Glutamatergic neuron (in vitro differentiated cells): ENCODE measurements around the gene PLXND1. TPM values are rescaled to one million over a fixed set of nuclear protein-coding genes. Genes with fewer than 3 reads are reported as not detected.

Source experiments
- DNase-seq: peaks from one replicate; pipeline ENCODE4 v3.0.0; 2022
- H3K27ac Mint-ChIP-seq: one replicate; pipeline ENCODE4 v1.8.0; 2020; ENCODE audit warnings: mild to moderate bottlenecking, mixed read lengths, inconsistent platforms; ENCODE audit not compliant: unreplicated experiment
- H3K27me3 Mint-ChIP-seq: one replicate; pipeline ENCODE4 v1.8.0; 2020; ENCODE audit warnings: mild to moderate bottlenecking, moderate library complexity, mixed read lengths, inconsistent platforms; ENCODE audit not compliant: unreplicated experiment
- H3K36me3 Mint-ChIP-seq: one replicate; pipeline ENCODE4 v1.8.0; 2020; ENCODE audit warnings: mild to moderate bottlenecking, mixed read lengths, inconsistent platforms; ENCODE audit not compliant: unreplicated experiment
- H3K4me1 Mint-ChIP-seq: one replicate; pipeline ENCODE4 v1.8.0; 2020; ENCODE audit warnings: mild to moderate bottlenecking, low read depth, mixed read lengths, inconsistent platforms; ENCODE audit not compliant: unreplicated experiment
- H3K4me3 Mint-ChIP-seq: one replicate; pipeline ENCODE4 v1.8.0; 2020; ENCODE audit warnings: mild to moderate bottlenecking, mixed read lengths, inconsistent platforms; ENCODE audit not compliant: unreplicated experiment
- H3K9me3 Mint-ChIP-seq: one replicate; pipeline ENCODE4 v1.8.0; 2020; ENCODE audit warnings: mild to moderate bottlenecking, moderate library complexity, mixed read lengths, inconsistent platforms; ENCODE audit not compliant: unreplicated experiment
- CTCF ChIP-seq: fragments of 200-600 bp; sonication (generic); IDR thresholded peaks from one replicate; pipeline ENCODE4 v1.5.0; 2021; ENCODE audit not compliant: partially characterized antibody, unreplicated experiment
- total RNA-seq: library from RNA; stranded (reverse); fragmentation: NEBNext Ultra II Directional; extraction: Animal tissue kit (Norgen Biotek cat#: 25700); gene quantifications from one replicate; pipeline ENCODE4 v1.2.1, GENCODE V29; 2021; ENCODE audit not compliant: unreplicated experiment

Gene PLXND1
- total RNA-seq, 1 donor from 2014 or later: 72.2 TPM

DNA sequence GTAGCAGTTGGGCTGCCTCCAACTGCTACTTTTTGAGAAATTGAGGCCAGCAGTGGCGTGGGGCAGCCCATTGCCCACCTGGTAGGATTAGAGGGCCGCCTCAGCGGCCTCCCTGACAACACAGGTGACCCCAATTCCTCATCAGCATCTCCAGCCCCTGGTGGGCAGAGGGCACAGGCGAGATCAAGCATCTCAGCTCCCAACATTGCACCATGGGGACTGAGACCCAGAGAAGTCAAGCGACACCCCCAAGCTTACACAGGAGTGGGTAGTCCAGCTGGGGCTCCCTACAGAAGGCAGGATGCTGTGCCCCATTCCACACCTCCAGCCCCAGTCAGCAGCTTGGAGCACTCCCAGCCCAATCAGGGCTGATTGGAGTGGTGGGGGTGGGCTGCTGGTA, 63.7 kb downstream of the PLXND1 start:
- Mint-ChIP-seq H3K27ac (no peak overlapping the region), H3K4me1 (peaks cover 4% of the 10 kb centered on the region), H3K36me3 (no peaks in the 10 kb centered on the region), H3K9me3 (peaks cover 5% of the 10 kb centered on the region), H3K27me3 (peaks cover 2% of the 10 kb centered on the region), H3K4me3 (no peak overlapping the region)
- DNase-seq: no peak
- no peak for TF ChIP-seq CTCF

GRCh38 chr3:129540776-129541516, 65.5 kb downstream of the PLXND1 start:
- H3K4me1 Mint-ChIP-seq: peaks cover 6% of the 10 kb centered on the region
- DNase-seq: no peak
- H3K9me3 Mint-ChIP-seq: peaks cover 5% of the 10 kb centered on the region
- no peaks in the 10 kb centered on the region for H3K36me3 Mint-ChIP-seq
- no peak for TF ChIP-seq CTCF
- peaks cover 2% of the 10 kb centered on the region for H3K27me3 Mint-ChIP-seq
- no peak overlapping the region for H3K27ac Mint-ChIP-seq
- no peak overlapping the region for H3K4me3 Mint-ChIP-seq

GRCh38 chr3:129539206-129539605, 67.3 kb downstream of the PLXND1 start:
- Mint-ChIP-seq H3K27ac (no peak overlapping the region), H3K9me3 (peaks cover 5% of the 10 kb centered on the region), H3K27me3 (peaks cover 2% of the 10 kb centered on the region), H3K4me1 (peaks cover 8% of the 10 kb centered on the region), H3K4me3 (no peak overlapping the region), H3K36me3 (no peaks in the 10 kb centered on the region)
- no peak for DNase-seq
- TF ChIP-seq CTCF: no peak

DNA sequence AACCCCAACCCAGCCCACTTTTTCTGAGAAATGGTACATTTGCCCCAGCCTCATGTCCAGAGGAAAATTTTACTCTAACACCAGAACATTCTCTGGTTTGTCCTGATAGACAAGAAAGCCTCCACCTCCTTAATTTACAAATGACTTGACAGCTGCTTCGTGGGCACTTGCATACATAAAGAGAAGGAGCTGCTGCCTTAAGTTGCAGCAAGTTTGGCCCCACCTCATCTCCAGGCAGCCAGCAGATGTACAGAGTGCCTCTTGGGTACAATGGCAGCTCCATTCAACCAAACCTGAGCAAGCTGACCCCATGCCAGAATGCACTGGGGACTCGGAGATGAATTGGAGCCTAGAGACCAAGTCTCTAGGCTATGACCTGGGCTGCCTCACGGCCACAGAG, 69.7 kb downstream of the PLXND1 start:
- Mint-ChIP-seq H3K27ac (no peak overlapping the region), H3K36me3 (no peaks in the 10 kb centered on the region), H3K4me3 (no peak overlapping the region), H3K4me1 (peaks cover 8% of the 10 kb centered on the region), H3K27me3 (peaks cover 3% of the 10 kb centered on the region), H3K9me3 (peaks cover 8% of the 10 kb centered on the region)
- no peak for DNase-seq
- no peak for TF ChIP-seq CTCF

GRCh38 chr3:129536374-129536667, 70.2 kb downstream of the PLXND1 start:
- peaks cover 8% of the 10 kb centered on the region for H3K9me3 Mint-ChIP-seq
- no peaks in the 10 kb centered on the region for H3K36me3 Mint-ChIP-seq
- H3K4me1 Mint-ChIP-seq: peaks cover 8% of the 10 kb centered on the region
- no peak overlapping the region for H3K27ac Mint-ChIP-seq
- H3K27me3 Mint-ChIP-seq: peaks cover 6% of the 10 kb centered on the region
- DNase-seq: no peak
- no peak overlapping the region for H3K4me3 Mint-ChIP-seq
- TF ChIP-seq CTCF: no peak
